PFSK-1 (cell line): ENCODE data around the gene AIMP1.

Experiments
- POLR2AphosphoS5 ChIP-seq: IDR thresholded peaks from 2 replicates; pipeline ENCODE4 v1.6.1; 2012; ENCODE audit warnings: low read depth, mild to moderate bottlenecking, control low read depth, low read length, moderate library complexity
- REST ChIP-seq, 2 experiments: IDR thresholded peaks; 2 replicates each; pipeline versions ENCODE4 v1.6.1 to v1.8.0; 2011 to 2012; ENCODE audit warnings: low read depth in 2 of 2, low read length in 2 of 2, control low read depth in 1 of 2, inconsistent platforms in 1 of 2, mild to moderate bottlenecking in 1 of 2, moderate library complexity in 1 of 2; ENCODE audit not compliant: insufficient read depth in 1 of 2
- SIN3A ChIP-seq: IDR thresholded peaks from 2 replicates; pipeline ENCODE4 v1.6.1; 2012; ENCODE audit warnings: mild to moderate bottlenecking, low read length, moderate library complexity, borderline replicate concordance; ENCODE audit not compliant: insufficient read depth
- TAF1 ChIP-seq: IDR thresholded peaks from 2 replicates; pipeline ENCODE4 v1.6.1; 2012; ENCODE audit warnings: low read length, control low read depth, borderline replicate concordance; ENCODE audit not compliant: insufficient read depth

GRCh38 chr4:106287353-106287969 lies 28.9 kb upstream of the AIMP1 start:
- TF ChIP-seq POLR2AphosphoS5 (no peak), SIN3A (no peak), REST (IDR thresholded peaks at IDR 0.05; ENCODE audit: insufficient read depth in 1 of 2, low read depth in 2 of 2, low read length in 2 of 2) (no peak), TAF1 (no peak)
